ENCODE data around the gene MYL4.
"Not testable (repeated sequence)": the region's sequence is repeated elsewhere in the genome, so short reads cannot be mapped to it uniquely, and the experiment has no call there.

The MYL4 gene

DNA sequence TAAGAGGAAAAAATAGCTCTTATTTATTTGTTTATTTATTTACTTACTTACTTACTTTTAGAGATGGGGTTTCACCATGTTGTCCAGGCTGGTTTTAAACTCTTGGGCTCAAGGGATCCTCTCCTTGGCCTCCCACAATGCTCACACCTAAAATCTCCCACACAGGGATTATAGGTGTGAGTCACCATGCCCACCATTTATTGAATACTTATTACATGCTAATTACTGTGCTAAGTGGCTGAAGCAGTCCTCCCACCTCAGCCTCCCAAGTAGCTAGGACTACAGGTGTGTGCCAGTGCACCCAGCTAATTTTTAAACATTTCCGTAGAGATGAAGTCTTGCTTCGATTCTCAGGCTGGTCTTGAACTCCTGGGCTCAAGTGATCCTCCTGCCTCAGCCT lies 33.5 kb downstream of the MYL4 start:
- DNase-seq (ENCODE audit: low spot score), result no peak

DNA sequence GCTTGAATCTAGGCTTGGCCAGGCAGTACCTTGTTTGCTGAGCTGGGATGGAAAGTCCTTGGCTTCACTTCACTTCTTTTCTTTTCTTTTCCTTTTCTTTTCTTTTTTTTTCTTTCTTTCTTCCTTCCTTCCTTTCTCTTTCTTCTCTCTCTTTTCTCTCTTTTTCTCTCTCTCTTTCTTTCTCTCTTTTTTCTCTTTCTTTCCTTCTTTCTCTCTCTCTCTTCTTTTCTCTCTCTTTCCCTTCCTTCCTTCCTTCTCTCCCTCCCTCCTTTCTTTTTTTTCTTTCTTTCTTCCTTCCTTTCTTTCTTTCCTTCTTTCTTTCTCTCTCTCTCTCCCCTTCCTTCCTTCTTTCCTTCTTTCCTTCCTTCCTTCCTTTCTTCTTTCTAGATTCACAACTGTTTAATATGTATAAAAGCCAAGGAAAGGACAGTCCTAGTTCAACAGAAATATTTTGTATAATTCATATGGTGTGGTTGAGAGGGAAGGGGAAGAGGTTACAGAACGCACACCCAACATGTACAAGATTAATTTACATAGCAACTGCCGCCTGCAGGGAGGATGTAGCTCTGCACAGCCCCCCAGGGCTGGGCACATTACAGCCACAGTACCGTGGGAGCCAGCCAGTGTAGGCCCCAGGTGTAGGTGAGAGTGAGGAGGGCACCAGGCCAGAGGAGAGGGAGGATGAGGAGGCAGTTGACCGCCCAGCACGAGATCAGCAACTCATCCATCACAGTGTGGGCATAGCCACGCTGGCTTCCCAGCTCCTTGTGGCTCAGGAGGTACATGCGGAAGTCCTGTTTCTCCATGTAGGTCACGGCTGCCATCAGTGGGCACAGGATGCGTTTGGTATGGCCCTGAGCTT lies 34.8 kb downstream of the MYL4 start:
- DNase-seq (ENCODE audit: low spot score), result no peak

DNA sequence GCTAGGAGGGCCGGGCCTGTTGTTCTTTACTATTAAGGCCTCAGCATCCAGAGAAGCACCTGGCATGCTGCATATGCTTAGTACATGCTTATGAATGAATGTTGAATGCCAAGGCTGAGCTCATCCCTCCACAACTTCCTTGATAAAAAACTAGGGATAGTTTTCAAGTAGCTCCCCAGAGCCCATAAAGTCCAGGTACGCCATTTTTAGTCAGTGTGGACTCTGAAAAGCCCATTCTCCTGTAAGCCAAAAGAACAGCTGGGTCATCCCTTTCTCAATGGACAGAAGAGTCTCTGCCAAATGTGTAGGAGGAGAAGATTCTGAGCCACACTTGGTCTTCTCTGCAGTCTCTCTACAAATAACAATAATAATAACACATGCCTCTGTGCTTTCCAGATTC lies 35.5 kb downstream of the MYL4 start:
- DNase-seq (ENCODE audit: low spot score), result no peak

DNA sequence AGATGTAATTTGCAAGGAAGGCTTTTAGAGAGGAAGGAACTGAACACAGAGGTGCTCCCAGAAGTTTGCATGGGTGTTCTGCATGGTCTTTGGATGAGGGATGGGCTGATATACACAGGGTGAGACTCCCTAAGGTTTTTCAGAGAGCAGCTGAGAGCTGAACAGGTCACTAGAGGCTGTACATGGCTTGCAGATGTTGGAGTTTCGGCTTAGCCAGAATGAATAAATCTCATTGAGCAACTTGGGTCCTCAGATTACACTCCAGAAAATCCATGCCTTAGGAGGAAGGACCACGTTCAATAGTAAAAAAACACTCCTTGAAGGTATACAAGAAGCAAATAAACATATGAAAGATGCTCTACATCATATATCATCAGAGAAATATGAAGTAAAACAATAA lies 37.0 kb downstream of the MYL4 start:
- DNase-seq (ENCODE audit: low spot score), result no peak

DNA sequence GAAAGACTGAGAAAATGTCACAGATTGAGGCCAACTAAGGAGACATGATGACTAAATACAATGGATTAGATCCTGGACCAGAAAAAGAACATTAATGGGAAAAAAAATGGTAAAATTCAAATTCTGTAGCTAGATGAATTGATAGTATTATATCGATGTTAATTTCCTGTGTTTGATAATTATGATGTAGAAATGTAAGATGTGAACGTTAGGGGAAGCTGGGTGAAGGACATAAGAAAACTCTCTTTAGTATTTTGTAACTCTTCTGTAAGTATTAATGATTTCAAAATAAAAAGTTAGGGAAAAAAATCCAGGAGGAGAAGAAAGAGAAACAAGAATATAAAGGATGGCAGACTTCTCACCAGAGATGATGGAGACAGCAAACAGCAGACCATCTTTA lies 41.7 kb downstream of the MYL4 start:
- DNase-seq (ENCODE audit: low spot score), result no peak

DNA sequence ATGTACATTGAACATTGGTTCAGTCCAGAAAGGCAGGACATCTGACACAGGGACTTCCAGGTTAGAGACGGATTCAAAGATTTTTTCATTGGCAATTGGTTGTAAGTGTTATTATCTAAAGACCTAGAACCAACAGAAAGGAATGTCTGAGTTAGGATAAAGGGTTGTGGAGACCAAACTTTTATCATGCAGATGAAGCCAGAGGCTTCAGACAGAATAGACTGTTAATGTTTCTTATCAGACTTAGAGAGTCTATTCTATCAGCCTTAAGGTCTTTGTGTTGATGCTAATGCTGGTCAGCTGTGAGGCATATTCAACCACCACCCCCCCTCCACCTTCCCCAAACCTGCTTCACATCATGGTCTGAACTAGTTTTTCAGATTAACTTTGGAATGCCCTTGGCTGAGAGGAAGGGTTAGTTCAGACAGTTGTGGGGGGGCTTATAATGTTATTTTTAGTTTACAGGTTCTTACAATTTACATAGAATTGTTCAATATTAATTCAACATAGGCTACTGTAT lies 42.3 kb downstream of the MYL4 start:
- DNase-seq (ENCODE audit: low spot score), result no peak

DNA sequence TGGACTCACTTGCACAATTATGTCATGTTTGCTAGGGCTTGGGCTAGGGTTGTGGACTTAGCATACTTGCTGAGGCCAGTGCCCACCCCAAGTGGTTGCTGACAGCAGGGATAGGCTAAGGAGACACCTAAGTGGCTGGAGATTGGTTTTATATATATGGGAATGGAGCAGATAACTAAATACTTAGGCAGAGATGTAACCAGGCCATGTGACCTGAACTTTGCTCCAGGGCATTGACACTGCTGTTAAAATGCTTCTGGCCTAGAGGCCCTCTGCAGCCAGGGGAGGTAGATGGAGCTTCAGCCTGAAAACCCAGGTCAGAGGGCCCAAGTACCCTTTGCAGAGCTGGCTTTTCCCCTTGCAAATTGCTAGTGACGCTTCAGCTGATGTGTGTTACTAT lies 43.1 kb downstream of the MYL4 start:
- no peak for DNase-seq (ENCODE audit: low spot score)

DNA sequence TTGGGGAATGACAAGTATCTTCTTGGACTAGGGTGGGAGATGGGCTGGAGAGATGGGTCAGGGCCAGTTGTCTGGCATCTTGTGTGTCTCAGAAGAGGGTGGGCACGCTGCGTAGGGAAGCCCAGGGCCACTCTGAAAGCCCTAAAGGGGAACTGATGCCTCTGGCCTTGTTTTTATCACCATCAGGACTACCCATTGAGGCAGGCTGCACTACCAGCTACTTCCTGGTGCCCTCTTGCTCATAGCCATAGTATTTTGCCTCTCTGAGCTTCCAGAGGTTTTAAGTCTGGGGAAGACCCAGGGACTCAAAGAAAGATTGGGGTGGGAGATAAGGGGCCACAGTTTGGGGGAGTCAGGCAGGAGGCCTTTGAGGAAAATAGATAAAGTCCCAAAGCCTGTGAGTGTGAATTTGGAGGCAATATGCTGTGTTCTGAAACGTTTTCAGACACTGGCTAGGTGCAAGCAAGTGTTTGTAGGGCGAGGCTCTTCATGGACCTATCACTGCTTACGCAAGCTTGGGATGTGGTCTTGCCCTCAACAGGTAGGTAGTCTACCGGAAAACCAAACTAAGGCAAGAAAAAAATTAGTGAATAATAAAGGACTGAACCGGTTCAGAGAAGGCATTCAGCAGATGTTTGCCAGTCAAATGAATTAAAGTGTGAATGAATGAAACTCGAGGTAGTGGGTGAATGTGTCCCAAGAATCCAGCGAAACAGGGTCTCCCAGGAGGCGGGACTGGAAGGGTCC lies 43.8 kb downstream of the MYL4 start:
- DNase-seq (ENCODE audit: low spot score), result no peak

DNA sequence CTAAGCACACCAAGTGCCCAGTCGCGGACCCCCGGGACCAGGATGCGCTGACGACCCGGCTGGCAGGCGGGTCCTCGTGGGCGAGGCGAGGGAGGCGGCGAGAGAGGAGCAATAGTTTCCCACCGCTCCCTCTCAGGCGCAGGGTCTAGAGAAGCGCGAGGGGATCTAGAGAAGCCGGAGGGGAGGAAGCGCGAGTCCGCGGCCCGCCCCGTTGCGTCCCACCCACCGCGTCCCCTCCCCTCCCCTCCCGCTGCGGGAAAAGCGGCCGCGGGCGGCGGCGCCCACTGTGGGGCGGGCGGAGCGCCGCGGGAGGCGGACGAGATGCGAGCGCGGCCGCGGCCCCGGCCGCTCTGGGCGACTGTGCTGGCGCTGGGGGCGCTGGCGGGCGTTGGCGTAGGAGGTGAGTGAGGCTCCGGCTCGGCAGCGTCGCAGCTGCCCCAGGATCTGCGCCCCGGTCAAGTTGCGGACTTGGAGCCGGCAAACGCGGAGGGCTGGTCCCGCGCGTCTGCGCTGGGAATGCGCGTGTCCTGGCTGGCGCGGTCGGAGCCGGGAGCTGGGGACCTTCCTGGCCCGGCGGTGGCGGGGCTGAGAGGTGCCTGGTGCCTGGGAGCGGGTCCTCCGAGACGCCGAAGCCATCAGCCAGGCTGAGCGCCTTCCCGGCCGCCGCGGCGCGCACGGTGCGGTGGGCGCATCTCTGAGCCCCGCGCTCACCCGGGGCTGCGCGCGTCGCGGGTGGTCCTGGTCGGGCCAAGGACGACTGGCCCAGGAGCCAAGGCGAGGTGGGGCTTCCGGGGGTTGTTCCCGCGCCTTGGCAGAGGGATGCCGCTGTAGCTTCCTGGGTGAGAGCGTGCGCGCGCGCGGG lies 44.6 kb downstream of the MYL4 start, which contains the start of gene ITGB3:
Gene ITGB3, plus strand, starts transcription at position 287 of the 862 bp plus-strand sequence. Its CDS starts 35 bp downstream, at position 322.
- DNase-seq (ENCODE audit: low spot score), result peak; percentile 67

DNA sequence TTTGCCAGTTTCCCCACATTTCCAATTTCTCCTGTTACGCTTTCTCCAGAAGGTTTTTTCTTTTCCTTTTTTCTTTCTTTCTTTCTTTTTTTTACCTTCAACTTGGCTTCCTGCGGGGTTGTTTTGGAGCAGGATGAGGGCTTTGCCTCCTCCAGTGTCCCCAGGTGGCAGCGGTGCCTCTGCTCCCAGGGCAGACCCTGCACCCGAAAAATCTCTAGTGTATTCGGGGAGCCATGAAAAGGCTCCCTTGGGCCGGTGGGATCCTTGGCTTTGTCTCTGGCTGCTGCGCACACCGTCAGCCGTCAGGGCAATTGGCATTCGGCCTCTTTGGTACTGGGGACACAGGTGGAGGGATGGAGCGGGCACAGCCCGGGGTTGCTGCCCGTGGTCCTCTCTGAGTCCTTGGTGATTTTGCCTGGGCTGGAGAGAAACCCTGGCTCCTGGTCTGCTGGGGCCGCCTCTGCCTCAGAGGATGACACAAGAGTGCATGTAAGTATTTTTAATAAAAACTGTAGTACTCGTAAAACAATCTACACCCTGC lies 45.3 kb downstream of the MYL4 start:
- no peak for DNase-seq (ENCODE audit: low spot score)

DNA sequence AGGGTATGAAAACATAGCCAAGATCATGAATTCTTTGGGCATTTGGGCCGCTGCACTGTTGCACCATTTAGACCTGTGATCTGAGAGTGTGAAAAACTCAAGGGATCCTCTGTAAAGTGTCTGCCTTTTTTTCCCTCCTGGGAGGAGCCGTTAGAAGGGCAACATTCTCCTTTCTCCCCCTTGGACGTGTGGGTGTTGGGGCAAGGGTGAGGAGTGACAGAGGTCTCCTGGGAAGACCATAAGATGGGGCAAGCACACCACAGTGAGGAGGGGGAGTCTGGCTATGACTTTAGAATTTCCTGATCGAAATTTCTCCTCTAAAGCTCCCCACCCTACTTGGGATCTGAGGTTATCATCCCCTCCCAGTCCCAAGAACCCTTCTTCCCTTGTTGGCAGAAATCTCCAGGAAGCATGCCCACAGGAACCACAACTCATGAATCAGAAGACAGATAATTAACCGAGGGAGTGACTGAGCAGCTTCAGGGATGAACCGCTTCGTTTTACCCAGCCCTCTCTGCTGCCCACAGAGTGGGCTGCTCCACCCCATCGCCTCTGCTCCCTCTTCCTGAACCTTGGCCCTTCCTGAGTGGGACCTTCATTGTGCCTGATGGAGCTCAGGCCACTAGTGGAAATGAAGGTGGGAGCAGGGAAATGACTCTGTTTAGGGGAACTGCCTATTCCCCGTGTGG lies 48.6 kb downstream of the MYL4 start:
- DNase-seq (ENCODE audit: low spot score), result no peak

DNA sequence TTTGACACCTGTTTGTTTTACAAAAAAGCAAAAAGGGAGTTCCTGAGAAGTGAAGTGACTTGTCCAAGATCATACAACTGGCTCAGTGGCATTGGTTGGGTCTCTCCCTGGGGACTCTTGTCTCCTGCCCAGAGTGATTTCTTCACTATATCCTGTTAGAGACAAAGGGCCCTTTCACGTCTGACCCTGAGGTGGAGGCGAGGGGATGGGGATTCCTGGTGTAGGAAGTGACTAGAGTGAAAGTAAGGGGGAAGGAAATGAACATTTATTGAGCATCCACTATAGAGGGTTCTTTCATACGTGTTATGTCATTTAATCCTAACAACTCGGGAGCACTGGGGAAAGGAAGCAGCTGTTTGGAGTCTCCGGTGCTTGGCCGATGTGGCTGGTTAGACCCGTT lies 53.4 kb downstream of the MYL4 start:
- no peak for DNase-seq (ENCODE audit: low spot score)

DNA sequence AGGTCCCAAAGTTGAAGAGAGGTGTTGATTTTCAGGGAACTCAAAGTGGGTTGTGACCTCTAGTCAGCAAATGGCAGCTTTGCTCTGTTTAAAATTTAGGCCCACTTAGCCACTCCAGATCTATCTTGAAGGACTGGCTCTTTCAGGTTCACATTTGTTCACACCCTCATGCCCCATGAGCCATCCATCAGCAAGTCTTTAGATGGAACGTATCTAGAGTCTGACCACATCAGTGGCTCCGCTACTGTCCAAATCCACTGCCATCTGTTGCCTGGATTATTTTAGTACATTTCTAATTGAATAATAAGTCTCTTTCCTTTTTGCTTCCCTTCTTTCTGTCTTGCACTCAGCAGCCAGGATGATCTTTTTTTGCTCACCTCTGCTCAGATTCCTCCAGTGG lies 55.0 kb downstream of the MYL4 start:
- DNase-seq (ENCODE audit: low spot score), result no peak

DNA sequence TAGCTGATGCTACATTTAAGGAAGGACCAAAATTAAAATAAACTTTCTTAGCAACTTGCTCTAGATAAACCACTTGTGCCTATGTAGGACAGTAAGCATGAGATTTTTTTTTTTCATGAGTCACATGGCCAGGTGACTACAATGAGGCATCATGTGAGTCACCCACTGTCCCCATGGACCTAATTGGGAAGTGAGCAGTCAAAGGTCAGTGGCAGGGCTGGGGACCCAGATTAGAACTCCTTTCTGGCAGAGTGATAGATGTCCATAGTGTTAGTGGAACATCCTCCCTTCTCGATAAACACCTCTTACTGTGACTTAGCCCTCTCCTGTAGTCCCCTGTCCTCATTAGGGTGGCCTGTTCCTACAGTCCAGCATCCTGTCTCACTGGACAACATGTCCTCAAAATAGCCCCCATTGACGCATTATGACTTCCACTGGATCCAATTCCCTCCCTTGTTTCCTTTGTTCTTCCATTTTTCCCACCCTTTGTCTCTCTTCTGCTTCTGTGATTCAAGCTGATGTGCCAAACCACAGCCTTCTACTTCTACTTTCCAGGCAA lies 56.9 kb downstream of the MYL4 start:
- no peak for DNase-seq (ENCODE audit: low spot score)

DNA sequence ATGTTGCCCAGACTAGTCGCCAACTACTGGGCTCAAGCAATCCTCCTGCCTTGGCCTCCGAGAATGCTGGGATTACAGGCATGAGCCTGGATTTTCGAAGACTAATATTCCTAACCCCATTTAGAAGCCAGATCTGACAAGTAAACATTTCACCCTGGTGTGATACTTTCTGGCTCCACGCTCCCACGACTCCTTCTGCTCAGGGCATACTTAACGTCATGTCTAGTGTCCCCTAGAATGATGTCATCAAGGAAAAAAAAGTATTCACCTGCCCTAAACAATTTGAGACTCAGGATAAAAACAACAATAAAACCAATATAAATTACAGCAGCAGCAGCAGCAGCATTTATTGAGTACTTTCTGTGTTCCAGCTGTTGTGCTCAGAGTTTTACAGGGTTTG lies 57.6 kb downstream of the MYL4 start:
- no peak for DNase-seq (ENCODE audit: low spot score)

DNA sequence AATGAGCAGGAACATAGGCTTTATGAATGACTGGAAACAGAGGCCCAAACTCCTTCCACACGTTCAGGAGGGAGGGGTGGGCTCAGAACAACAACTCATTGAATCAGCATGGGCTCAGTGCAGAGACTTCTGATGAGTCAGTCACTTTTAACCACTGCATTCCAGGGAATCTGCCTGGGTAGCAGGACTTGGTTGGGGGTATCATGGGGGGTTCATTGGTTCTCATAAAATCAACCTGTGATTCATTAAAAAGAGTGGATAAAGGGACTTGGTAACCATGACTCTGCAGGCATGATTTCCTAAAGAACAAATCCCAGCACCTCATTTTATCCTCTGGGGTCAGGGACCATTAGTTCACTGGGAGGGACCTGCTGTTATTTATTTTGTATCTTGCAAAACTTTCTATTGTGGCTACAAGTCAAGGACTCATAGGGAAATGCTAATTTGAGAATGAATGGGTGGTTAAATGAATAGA lies 58.2 kb downstream of the MYL4 start:
- DNase-seq (ENCODE audit: low spot score), result no peak

DNA sequence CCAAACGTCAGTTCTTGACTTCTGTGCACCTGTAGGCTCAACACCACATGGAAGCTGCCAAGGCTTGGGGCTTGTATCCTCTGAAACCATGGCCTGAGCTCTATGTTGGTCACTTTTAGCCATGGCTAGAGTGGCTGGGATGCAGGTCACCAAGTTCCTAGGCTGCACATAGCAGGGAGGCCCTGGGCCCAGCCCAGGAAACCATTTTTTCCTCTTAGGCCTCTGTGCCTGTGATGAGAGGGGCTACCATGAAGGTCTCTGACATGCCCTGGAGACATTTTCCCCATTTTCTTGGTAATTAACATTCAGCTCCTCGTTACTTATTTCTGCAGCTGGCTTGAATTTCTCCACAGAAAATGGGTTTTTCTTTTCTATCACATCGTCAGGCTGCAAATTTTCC lies 59.8 kb downstream of the MYL4 start:
- not testable (repeated sequence) for DNase-seq (ENCODE audit: low spot score)

DNA sequence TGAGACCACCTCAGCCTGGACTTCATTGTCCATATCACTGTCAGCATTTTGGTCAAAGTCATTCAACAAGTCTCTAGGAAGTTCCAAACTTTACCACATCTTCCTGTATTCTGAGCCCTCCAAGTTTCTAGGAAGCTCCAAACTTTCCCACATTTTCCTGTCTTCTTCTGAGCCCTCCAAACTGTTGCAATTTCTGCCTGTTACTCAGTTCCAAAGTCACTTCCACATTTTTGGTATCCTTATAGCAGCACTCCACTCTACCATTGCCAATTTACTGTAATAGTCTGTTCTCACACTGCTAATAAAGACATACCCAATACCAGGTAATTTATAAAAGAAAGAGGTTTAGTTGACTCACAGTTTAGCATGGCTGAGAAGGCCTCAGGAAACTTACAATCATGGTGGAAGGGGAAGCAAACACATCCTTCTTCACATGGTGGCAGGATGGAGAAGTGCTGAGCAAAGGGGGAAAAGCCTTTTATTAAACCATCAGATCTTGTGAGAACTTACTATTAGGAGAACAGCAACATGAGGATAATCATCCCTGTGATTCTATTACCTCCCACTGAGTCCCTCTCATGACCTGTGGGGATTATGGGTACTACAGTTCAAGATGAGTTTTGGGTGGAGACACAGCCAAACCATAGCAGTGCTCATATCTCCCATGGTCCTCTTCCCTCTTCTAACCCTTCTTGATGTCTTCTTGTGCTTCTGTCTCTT lies 60.6 kb downstream of the MYL4 start:
- not testable (repeated sequence) for DNase-seq (ENCODE audit: low spot score)

DNA sequence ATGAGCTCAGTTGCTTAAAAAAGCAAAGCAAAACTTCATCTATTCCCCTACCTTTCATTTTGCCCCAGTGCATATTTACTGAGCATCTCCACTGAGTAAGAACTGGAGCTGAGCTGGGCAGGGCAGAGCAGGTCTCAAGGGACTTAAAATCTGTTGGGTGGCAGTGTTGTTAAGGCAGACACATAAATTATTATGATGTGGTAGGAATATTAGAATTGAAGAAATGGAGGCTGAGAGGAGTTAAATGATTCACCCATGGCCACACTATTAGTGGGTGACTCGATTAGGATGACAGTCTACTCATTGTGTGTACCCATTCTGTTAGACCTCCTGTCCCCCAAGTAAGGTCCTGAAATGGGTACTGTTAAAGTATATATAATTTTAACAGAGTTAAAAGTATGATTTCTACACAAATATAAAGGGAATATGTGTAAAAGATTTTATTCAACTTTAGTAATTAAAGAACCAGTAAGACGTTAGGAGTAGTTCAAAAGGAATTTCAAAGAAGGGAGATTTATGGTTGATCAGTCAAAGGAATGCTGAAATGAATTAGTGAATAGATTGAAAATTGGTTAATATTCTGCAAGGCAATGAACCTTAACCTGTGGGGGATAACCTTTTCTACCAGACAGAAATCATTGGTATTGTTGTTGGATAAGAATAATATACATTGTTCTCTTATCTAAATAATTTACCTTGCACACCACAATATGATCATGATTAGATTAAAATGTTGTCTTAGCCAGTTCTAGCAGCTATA lies 62.0 kb downstream of the MYL4 start:
- DNase-seq (ENCODE audit: low spot score), result no peak

Data from SK-N-DZ (cell line).